GM13977 (cell line): Measurements from ENCODE around the gene KIF4A.

Source experiments
- DNase-seq: peaks from one replicate; pipeline ENCODE4 v3.0.0; 2012; ENCODE audit warnings: low spot score
- in situ Hi-C: fragments of 300-500 bp; cut with MboI; formaldehyde crosslinking; loops from one replicate; pipeline ENCODE4 v1.12.0; 2022; ENCODE audit warnings: low sequenced_read_pairs, low pct_unique_long_range_greater_than_20kb, mixed read lengths, inconsistent platforms; ENCODE audit not compliant: unreplicated experiment
- TF ChIP-seq, protein P1 (sequence below): IDR thresholded peaks from 2 replicates; pipeline ENCODE4 v1.5.1; 2012; ENCODE audit warnings: mild to moderate bottlenecking, control low read depth; ENCODE audit not compliant: insufficient read depth; ENCODE audit errors: extremely low read depth, missing control alignments

KIF4A gene

DNA sequence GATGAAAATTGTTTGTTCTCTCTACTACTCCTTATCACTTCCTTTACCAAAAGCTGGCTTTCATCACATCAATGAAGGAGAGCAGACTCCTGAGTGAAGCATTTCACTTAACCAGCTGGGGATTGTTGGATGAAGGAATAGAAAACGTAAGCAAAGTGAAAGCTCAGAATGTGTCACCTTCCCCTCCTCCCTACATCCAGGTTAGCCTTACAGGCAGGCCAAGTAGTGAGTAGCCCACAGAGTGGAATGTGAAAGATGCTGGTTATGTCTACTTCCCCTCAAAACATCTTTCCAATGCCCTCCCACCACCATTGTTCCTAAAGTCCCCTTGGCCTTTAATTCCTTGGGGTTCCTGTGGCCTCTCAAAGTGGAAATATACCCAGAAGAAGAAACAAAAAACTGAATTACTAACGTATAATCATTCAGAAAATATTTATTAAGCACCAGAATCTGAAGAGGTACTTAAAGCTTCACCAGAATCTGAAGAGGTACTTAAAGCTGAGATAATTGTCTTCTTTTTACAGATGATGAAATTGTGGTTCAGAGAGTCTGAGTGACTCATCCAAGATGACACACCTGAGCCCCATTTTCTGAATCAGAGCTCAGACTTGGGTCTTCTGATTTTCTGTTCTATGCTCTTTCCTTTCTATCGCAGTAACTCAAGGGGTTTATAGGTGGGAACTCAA, 36.4 kb upstream of the KIF4A start:
- in situ Hi-C loops, result no loop called here
- DNase-seq, result no peak
- TF ChIP-seq, protein P1, sequence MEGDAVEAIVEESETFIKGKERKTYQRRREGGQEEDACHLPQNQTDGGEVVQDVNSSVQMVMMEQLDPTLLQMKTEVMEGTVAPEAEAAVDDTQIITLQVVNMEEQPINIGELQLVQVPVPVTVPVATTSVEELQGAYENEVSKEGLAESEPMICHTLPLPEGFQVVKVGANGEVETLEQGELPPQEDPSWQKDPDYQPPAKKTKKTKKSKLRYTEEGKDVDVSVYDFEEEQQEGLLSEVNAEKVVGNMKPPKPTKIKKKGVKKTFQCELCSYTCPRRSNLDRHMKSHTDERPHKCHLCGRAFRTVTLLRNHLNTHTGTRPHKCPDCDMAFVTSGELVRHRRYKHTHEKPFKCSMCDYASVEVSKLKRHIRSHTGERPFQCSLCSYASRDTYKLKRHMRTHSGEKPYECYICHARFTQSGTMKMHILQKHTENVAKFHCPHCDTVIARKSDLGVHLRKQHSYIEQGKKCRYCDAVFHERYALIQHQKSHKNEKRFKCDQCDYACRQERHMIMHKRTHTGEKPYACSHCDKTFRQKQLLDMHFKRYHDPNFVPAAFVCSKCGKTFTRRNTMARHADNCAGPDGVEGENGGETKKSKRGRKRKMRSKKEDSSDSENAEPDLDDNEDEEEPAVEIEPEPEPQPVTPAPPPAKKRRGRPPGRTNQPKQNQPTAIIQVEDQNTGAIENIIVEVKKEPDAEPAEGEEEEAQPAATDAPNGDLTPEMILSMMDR, result no peak

DNA sequence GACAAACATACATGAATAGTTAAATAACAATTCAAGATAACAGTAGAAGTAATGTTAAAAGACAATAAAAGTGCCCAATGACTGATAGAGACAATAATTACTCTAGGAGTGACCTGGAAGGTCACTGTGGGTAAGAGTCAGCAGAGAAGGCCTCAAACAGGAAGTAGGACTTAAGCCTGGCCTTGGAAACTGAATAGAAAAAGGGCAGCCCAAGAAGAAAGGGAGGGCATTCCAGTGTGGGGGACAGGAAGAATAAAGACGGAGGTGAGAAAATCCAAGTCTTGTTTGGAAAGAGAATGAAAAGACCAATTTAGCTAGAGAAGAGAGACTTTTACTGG, 35.9 kb upstream of the KIF4A start:
- in situ Hi-C loops, result no loop called here
- TF ChIP-seq, protein P1, result no peak
- DNase-seq, result no peak

DNA sequence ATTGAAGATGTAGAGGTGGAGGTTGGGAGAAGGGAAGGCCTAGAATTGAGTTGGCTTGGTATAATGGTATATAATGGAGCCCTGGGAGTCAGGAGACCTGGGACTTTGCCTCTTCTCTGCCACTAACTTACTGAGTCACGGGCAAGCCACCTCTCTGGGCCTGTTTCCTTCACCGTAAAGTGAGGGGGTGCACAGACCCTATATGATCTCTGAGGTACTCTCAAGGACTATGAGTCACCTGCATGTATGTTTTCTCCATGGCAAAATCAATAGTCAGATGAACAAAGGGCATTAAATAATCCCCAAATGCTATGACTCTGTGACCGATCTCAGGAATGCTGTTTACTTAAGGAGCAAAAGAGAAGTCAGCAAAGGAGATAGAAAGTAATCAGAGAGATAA, 35.0 kb upstream of the KIF4A start:
- TF ChIP-seq, protein P1, result no peak
- in situ Hi-C loops, result no loop called here
- no peak for DNase-seq

DNA sequence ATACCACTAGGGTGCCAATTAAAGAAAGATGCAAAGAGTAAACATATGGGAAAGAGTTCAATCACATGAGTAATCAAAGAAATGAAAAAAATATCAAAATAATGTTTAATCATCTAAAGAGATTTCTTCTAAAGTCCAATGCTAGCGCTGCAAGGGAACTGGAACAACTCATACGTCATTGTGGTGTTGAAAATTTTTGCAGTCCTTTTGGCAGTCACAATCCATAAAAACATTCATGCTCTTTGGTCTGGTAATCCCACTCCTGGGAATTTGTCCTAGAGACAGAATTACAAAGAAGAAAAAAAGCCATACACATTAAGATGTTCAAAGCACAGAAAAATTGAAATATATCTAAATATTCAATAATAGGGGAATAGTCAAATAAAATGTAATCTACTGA, 34.5 kb upstream of the KIF4A start:
- no peak for DNase-seq
- in situ Hi-C loops, result no loop called here
- TF ChIP-seq, protein P1, result no peak

DNA sequence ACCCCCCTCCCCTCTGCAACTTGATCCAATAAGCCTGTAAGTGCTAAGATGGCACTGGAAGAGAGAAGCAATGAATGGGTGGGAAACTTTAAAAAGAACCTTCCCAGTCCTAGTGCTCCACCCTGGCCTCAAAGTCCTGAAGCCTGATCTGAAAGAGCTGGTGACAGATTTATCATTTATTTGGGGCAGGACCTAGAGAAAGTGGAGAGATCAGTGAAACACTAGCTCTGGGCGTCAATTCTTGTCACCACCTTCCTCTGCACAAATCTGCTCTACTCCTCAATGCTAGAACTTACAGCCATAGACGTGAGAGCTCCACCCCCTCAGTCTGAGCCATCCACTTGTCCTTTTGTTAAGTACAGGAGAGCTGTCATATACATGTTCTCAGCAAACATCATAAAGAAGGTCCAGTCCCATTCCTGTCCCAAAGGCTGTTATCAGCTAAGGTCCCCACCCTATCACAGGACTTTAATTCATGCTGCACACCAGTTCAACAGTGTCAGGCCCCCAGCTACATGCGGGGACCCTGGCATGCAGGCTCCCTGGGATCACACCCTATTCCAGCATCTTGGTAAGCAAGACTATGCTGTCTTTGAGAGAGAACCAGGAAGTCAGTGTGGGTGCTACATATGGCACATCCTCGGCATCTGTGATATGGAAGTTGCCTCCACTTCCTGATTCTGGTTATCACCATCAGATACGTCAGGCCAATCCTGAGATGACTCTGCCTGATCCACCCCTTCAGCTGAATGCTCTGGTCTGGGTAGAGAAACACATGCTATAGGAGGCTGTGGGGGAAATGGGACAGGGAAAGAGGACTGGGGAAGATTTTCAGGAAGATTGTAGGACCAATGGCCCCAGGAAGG, 32.2 kb upstream of the KIF4A start:
- TF ChIP-seq, protein P1, result no peak
- DNase-seq, result no peak
- in situ Hi-C loops, result no loop called here

DNA sequence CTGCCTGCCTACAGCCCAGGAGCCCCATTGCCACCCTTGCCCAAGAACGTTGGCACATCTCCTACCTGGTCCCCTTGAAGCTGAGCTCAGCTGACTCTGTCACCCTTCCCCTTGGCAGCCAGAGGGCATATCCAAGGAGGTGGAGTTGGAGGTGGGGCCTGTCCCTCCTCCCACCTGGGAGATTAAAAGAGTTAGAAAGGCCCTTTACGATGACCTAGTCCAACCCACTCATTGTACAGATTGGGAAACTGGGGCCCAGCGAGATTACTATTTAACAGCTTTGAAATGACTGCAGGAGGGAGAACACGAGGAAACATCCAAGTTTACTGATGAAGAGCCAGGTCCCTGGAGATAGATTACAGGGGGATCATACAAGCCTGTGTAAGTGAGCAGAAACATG, 29.8 kb upstream of the KIF4A start, which contains the start of gene P2RY4:
Gene P2RY4, minus strand, starts transcription at position 101 of the 400 bp plus-strand sequence. CDS start 580 bp downstream, outside the sequence.
- in situ Hi-C loops, result no loop called here
- DNase-seq, result no peak

More for the DNA sequence above, 29.8 kb upstream of the KIF4A start, which contains the start of gene P2RY4:
- TF ChIP-seq, protein P1, result no peak
